ENCODE measurements around the gene SP140L. TPM values are rescaled to one million over a fixed set of nuclear protein-coding genes. Genes with fewer than 3 reads are reported as not detected.

The SP140L gene
- total RNA-seq, 1 donor from 2014 or later, result 26.2 TPM

- intact Hi-C loops (cut with DNase I), result no loop called here
Measured at GRCh38 chr2:230444832-230445231, 117.8 kb downstream of the SP140L start.

GRCh38 chr2:230447036-230447435, 120.0 kb downstream of the SP140L start:
- ATAC-seq, result no peak

More at GRCh38 chr2:230444832-230445231, 117.8 kb downstream of the SP140L start:
- ATAC-seq (no peak), DNase-seq (ENCODE audit: low spot score) (no peak)

GRCh38 chr2:230447455-230448451, 120.8 kb downstream of the SP140L start:
- intact Hi-C loops (cut with DNase I), result no loop called here
- DNase-seq (ENCODE audit: low spot score) (no peak), ATAC-seq (peak; percentile 20)

More at GRCh38 chr2:230447036-230447435, 120.0 kb downstream of the SP140L start:
- no peak for DNase-seq (ENCODE audit: low spot score)
- intact Hi-C loops (cut with DNase I), result no loop called here

- DNase-seq (ENCODE audit: low spot score) (no peak), ATAC-seq (no peak)
- intact Hi-C loops (cut with DNase I), result no loop called here
Measured at GRCh38 chr2:230449901-230450467, 123.0 kb downstream of the SP140L start.

GRCh38 chr2:230453006-230453405, 126.0 kb downstream of the SP140L start:
- intact Hi-C loops (cut with DNase I), result no loop called here
- no peak for ATAC-seq

More at GRCh38 chr2:230453006-230453405, 126.0 kb downstream of the SP140L start:
- DNase-seq (ENCODE audit: low spot score), result no peak

Other genes starting within 250 kb of the SP140L start
- gene SP110, start 107.2 kb upstream of the SP140L start, total RNA-seq, result 40.5 TPM
- 4.4 TPM for gene SP140, start 101.5 kb upstream of the SP140L start, total RNA-seq
- 126 TPM for gene SP100, start 89.0 kb downstream of the SP140L start, total RNA-seq